Liver (tissue), 3 donors: ENCODE results near the gene HSFX4.

Experiments
- FOXA1 ChIP-seq: IDR thresholded peaks from 2 replicates; pipeline ENCODE4 v1.6.1; 2016; ENCODE audit warnings: antibody characterized with exemption
- FOXA2 ChIP-seq: IDR thresholded peaks from 2 replicates; pipeline ENCODE4 v1.6.1; 2016; ENCODE audit warnings: antibody characterized with exemption
- GABPA ChIP-seq, 2 donors: IDR thresholded peaks in 1 of 2; conservative IDR thresholded peaks in 1 of 2; 2 replicates each; pipeline ENCODE4 v1.6.1; 2016; ENCODE audit warnings: antibody characterized with exemption in 2 of 2, mild to moderate bottlenecking in 1 of 2, moderate library complexity in 1 of 2
- MAX ChIP-seq: IDR thresholded peaks from 2 replicates; pipeline ENCODE4 v1.6.1; 2016; ENCODE audit warnings: antibody characterized with exemption
- RAD21 ChIP-seq, 2 donors: IDR thresholded peaks; 2 replicates each; pipeline ENCODE4 v1.6.1; 2016; ENCODE audit warnings: antibody characterized with exemption in 2 of 2, mild to moderate bottlenecking in 2 of 2
- REST ChIP-seq: IDR thresholded peaks from 2 replicates; pipeline ENCODE4 v1.6.1; 2016; ENCODE audit warnings: antibody characterized with exemption, mild to moderate bottlenecking
- TAF1 ChIP-seq: conservative IDR thresholded peaks from 2 replicates; pipeline ENCODE4 v1.6.1; 2016; ENCODE audit warnings: antibody characterized with exemption, mild to moderate bottlenecking
- ZBTB33 ChIP-seq: IDR thresholded peaks from 2 replicates; pipeline ENCODE4 v1.6.1; 2016; ENCODE audit warnings: antibody characterized with exemption
- TF ChIP-seq, protein P1 (sequence below): fragments of 150-350 bp; IDR thresholded peaks from 2 replicates; pipeline ENCODE4 v1.5.1; 2017; ENCODE audit warnings: improper control_type of control experiment, low read depth, low read length; ENCODE audit not compliant: missing input control
- donor health status: healthy.
- donor health status: healthy.

DNA sequence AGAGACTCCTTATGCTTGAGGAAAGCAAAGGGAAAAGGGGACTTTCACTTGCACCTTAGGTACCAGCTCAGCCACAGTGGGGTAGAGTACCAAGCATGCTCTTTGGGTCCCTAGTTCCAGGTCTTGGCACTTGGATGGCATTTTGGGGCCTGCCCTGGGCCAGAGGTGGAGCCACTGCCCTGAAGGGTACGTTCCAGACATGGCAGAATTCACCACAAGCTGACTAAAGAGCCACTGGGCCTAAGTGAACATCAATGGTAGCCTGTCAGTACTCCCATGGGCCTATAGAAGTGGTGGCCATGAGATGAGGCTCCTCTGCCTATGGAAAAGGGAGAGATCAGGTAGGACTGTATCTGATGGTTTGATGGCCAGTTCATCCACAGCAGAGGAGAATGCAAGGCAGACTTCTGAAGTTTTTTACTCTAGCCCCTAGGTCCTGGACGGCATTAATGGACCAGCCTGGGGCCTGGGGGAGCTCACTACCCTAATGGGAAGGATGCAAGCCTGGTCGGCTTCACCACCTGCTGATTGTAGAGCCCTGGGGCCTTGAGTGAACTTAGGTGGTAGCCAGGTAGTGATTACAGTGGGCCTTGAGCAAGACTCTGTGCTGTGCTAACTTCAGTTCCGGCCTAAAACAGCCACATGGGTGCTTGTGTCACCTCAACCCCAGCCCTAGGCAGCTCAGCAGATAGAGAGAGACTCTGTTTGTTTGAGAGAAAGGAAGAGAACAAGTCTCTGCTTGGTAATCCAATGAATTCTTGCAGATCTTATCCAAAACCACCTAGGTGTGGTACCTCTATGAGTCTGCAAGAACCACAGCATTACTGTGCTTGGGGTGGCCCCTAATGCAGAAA, 19.8 kb upstream of the HSFX4 start:
- TF ChIP-seq, protein P1, sequence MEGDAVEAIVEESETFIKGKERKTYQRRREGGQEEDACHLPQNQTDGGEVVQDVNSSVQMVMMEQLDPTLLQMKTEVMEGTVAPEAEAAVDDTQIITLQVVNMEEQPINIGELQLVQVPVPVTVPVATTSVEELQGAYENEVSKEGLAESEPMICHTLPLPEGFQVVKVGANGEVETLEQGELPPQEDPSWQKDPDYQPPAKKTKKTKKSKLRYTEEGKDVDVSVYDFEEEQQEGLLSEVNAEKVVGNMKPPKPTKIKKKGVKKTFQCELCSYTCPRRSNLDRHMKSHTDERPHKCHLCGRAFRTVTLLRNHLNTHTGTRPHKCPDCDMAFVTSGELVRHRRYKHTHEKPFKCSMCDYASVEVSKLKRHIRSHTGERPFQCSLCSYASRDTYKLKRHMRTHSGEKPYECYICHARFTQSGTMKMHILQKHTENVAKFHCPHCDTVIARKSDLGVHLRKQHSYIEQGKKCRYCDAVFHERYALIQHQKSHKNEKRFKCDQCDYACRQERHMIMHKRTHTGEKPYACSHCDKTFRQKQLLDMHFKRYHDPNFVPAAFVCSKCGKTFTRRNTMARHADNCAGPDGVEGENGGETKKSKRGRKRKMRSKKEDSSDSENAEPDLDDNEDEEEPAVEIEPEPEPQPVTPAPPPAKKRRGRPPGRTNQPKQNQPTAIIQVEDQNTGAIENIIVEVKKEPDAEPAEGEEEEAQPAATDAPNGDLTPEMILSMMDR = no peak
- no peak for TF ChIP-seq GABPA (IDR thresholded peaks at IDR 0.05 in 1 of 2, conservative IDR thresholded peaks at IDR 0.05 in 1 of 2)
- TF ChIP-seq FOXA2 = no peak
- no peak for TF ChIP-seq FOXA1
- no peak for TF ChIP-seq MAX
- TF ChIP-seq REST = no peak
- no peak for TF ChIP-seq ZBTB33
- no peak for TF ChIP-seq RAD21 (IDR thresholded peaks at IDR 0.05)
- TF ChIP-seq TAF1 = no peak
